RWPE1 (cell line): ENCODE data around the gene COL27A1.
"Not testable (repeated sequence)": the region's sequence is repeated elsewhere in the genome, so short reads cannot be mapped to it uniquely, and the experiment has no call there.

Experiments used
- CTCF ChIA-PET: fragments of 350-600 bp; sonication (Branson Sonifier 250); formaldehyde crosslinking; extraction: SDS; loops from one replicate; lab custom pipeline; 2021; lab: Yijun Ruan, JAX
- POLR2A ChIA-PET: fragments of 400-600 bp; formaldehyde crosslinking; extraction: SDS; loops from one replicate; lab custom pipeline; 2020; ENCODE audit warnings: antibody characterized with exemption; ENCODE audit not compliant: low non-redundant PET; lab: Yijun Ruan, JAX
- DNase-seq: peaks from one replicate; pipeline ENCODE4 v3.0.0; 2012; ENCODE audit warnings: low spot score
- H3K27ac ChIP-seq: fragments of 450-650 bp; 2 replicates; pipeline ENCODE4 v1.5.1; 2017
- CTCF ChIP-seq: fragments of 450-650 bp; conservative IDR thresholded peaks from 2 replicates; pipeline ENCODE4 v1.5.1; 2017; ENCODE audit warnings: low read depth, mild to moderate bottlenecking

The COL27A1 gene

GRCh38 chr9:114327749-114328148 lies 172.4 kb downstream of the COL27A1 start:
- ChIA-PET CTCF (no interaction called here), POLR2A (no interaction called here)
- no peak overlapping the region for H3K27ac ChIP-seq
- no peak for TF ChIP-seq CTCF
- no peak for DNase-seq

GRCh38 chr9:114328357-114328820 lies 173.1 kb downstream of the COL27A1 start:
- H3K27ac ChIP-seq, DNase-seq, CTCF ChIA-PET, POLR2A ChIA-PET: not testable (repeated sequence)

GRCh38 chr9:114328937-114329624 lies 173.7 kb downstream of the COL27A1 start:
- POLR2A ChIA-PET, result not testable (repeated sequence)

GRCh38 chr9:114329625-114330022 lies 174.3 kb downstream of the COL27A1 start, which contains the start of gene ORM2:
Gene ORM2 (plus strand): TSS chr9:114329869. CDS start chr9:114329905, 36 bp downstream.
- H3K27ac ChIP-seq, DNase-seq, CTCF ChIA-PET, POLR2A ChIA-PET: not testable (repeated sequence)

More at GRCh38 chr9:114328937-114329624, 173.7 kb downstream of the COL27A1 start:
- CTCF ChIA-PET, H3K27ac ChIP-seq, DNase-seq: not testable (repeated sequence)

GRCh38 chr9:114330636-114331035 lies 175.3 kb downstream of the COL27A1 start:
- POLR2A ChIA-PET, result no interaction called here
- TF ChIP-seq CTCF, result no peak
- CTCF ChIA-PET, result no interaction called here
- H3K27ac ChIP-seq, result no peak overlapping the region
- no peak for DNase-seq

GRCh38 chr9:114331229-114332195 lies 176.2 kb downstream of the COL27A1 start:
- CTCF ChIA-PET, POLR2A ChIA-PET, H3K27ac ChIP-seq, DNase-seq: not testable (repeated sequence)

GRCh38 chr9:114332474-114333040 lies 177.2 kb downstream of the COL27A1 start:
- CTCF ChIA-PET, H3K27ac ChIP-seq, DNase-seq, POLR2A ChIA-PET: not testable (repeated sequence)

- POLR2A ChIA-PET, H3K27ac ChIP-seq, DNase-seq: not testable (repeated sequence)
- CTCF ChIA-PET, result interaction anchor here (0.6 kb wide), 1 partner anchor 68 kb away, joined by 3 read pairs; no protein-coding TSS in a partner anchor
Measured at GRCh38 chr9:114333718-114334117, 178.4 kb downstream of the COL27A1 start.

GRCh38 chr9:114334490-114334889 lies 179.2 kb downstream of the COL27A1 start:
- no peak for TF ChIP-seq CTCF
- H3K27ac ChIP-seq, result no peak overlapping the region
- no peak for DNase-seq
- ChIA-PET CTCF (interaction anchor here (0.6 kb wide), 1 partner anchor 67 kb away, joined by 3 read pairs; no protein-coding TSS in a partner anchor), POLR2A (no interaction called here)
